ENCODE measurements around the gene POLK. TPM values are rescaled to one million over a fixed set of nuclear protein-coding genes. Genes with fewer than 3 reads are reported as not detected.

POLK gene
- total and polyA plus RNA-seq, 2 of the 13 experiments (the other 11 are each of a cell fraction or from before 2014, with no cell fraction given) = 8.6 to 11.7 TPM

DNA sequence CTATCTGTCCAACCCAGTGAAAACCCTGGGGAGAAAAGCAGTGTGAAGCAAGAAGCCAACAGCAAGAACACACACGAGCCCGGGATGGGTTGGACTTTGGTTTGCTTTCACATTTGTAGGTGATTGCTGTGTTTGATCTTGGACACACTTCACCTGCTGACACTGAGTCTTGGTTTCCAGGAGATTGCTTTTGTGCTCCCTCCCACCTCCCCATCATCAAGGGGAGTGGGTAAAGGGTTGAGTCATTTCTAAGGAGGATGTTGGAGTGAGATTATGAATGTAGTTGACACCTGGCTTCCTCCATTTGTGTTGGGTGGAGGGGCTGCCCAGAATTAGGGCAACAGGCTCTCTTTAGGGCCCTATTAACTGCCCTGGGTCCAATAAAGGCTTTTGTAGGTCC, 137.0 kb downstream of the POLK start (continued):
- TF ChIP-seq, protein P1, sequence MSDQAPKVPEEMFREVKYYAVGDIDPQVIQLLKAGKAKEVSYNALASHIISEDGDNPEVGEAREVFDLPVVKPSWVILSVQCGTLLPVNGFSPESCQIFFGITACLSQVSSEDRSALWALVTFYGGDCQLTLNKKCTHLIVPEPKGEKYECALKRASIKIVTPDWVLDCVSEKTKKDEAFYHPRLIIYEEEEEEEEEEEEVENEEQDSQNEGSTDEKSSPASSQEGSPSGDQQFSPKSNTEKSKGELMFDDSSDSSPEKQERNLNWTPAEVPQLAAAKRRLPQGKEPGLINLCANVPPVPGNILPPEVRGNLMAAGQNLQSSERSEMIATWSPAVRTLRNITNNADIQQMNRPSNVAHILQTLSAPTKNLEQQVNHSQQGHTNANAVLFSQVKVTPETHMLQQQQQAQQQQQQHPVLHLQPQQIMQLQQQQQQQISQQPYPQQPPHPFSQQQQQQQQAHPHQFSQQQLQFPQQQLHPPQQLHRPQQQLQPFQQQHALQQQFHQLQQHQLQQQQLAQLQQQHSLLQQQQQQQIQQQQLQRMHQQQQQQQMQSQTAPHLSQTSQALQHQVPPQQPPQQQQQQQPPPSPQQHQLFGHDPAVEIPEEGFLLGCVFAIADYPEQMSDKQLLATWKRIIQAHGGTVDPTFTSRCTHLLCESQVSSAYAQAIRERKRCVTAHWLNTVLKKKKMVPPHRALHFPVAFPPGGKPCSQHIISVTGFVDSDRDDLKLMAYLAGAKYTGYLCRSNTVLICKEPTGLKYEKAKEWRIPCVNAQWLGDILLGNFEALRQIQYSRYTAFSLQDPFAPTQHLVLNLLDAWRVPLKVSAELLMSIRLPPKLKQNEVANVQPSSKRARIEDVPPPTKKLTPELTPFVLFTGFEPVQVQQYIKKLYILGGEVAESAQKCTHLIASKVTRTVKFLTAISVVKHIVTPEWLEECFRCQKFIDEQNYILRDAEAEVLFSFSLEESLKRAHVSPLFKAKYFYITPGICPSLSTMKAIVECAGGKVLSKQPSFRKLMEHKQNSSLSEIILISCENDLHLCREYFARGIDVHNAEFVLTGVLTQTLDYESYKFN (CRISPR knock-in tag; conservative IDR thresholded peaks at IDR 0.05) = 0 out of 2 replicates have a peak, but pooled peaks have one; percentile 20
- TF ChIP-seq, protein P2, sequence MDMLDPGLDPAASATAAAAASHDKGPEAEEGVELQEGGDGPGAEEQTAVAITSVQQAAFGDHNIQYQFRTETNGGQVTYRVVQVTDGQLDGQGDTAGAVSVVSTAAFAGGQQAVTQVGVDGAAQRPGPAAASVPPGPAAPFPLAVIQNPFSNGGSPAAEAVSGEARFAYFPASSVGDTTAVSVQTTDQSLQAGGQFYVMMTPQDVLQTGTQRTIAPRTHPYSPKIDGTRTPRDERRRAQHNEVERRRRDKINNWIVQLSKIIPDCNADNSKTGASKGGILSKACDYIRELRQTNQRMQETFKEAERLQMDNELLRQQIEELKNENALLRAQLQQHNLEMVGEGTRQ (IDR thresholded peaks at IDR 0.05; ENCODE audit: low read depth, low read length) = no peak
- TF ChIP-seq, protein P2 (CRISPR knock-in tag; IDR thresholded peaks at IDR 0.05; ENCODE audit: borderline replicate concordance) = no peak
- no peak for TF ChIP-seq MIER2 (CRISPR knock-in tag; IDR thresholded peaks at IDR 0.05)
- TF ChIP-seq, protein P3, sequence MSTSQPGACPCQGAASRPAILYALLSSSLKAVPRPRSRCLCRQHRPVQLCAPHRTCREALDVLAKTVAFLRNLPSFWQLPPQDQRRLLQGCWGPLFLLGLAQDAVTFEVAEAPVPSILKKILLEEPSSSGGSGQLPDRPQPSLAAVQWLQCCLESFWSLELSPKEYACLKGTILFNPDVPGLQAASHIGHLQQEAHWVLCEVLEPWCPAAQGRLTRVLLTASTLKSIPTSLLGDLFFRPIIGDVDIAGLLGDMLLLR (CRISPR knock-in tag; IDR thresholded peaks at IDR 0.05) = no peak
- no peak for TF ChIP-seq SMARCE1 (IDR thresholded peaks at IDR 0.05; ENCODE audit: borderline replicate concordance)
- TF ChIP-seq ZNF709 (CRISPR knock-in tag; IDR thresholded peaks at IDR 0.05) = no peak
- TF ChIP-seq IRF2 (CRISPR knock-in tag; IDR thresholded peaks at IDR 0.05) = no peak
- no peak for TF ChIP-seq ZBTB3 (CRISPR knock-in tag; IDR thresholded peaks at IDR 0.05; ENCODE audit: borderline replicate concordance, low read depth)
- TF ChIP-seq ZNF841 (CRISPR knock-in tag; IDR thresholded peaks at IDR 0.05; ENCODE audit: borderline replicate concordance) = no peak
- TF ChIP-seq, protein P4, sequence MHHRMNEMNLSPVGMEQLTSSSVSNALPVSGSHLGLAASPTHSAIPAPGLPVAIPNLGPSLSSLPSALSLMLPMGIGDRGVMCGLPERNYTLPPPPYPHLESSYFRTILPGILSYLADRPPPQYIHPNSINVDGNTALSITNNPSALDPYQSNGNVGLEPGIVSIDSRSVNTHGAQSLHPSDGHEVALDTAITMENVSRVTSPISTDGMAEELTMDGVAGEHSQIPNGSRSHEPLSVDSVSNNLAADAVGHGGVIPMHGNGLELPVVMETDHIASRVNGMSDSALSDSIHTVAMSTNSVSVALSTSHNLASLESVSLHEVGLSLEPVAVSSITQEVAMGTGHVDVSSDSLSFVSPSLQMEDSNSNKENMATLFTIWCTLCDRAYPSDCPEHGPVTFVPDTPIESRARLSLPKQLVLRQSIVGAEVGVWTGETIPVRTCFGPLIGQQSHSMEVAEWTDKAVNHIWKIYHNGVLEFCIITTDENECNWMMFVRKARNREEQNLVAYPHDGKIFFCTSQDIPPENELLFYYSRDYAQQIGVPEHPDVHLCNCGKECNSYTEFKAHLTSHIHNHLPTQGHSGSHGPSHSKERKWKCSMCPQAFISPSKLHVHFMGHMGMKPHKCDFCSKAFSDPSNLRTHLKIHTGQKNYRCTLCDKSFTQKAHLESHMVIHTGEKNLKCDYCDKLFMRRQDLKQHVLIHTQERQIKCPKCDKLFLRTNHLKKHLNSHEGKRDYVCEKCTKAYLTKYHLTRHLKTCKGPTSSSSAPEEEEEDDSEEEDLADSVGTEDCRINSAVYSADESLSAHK (CRISPR knock-in tag; IDR thresholded peaks at IDR 0.05; ENCODE audit: borderline replicate concordance) = no peak
- TF ChIP-seq ZNF564 (CRISPR knock-in tag; IDR thresholded peaks at IDR 0.05) = no peak
- TF ChIP-seq CEBPB (IDR thresholded peaks at IDR 0.05; ENCODE audit: borderline replicate concordance, low read depth, low read length) = peak; percentile 29
- TF ChIP-seq ZNF143 (CRISPR knock-in tag; IDR thresholded peaks at IDR 0.05) = no peak
- TF ChIP-seq CREB1 (IDR thresholded peaks at IDR 0.05) = no peak
- TF ChIP-seq CREB1 (CRISPR knock-in tag; IDR thresholded peaks at IDR 0.05) = no peak
- TF ChIP-seq, protein P5, sequence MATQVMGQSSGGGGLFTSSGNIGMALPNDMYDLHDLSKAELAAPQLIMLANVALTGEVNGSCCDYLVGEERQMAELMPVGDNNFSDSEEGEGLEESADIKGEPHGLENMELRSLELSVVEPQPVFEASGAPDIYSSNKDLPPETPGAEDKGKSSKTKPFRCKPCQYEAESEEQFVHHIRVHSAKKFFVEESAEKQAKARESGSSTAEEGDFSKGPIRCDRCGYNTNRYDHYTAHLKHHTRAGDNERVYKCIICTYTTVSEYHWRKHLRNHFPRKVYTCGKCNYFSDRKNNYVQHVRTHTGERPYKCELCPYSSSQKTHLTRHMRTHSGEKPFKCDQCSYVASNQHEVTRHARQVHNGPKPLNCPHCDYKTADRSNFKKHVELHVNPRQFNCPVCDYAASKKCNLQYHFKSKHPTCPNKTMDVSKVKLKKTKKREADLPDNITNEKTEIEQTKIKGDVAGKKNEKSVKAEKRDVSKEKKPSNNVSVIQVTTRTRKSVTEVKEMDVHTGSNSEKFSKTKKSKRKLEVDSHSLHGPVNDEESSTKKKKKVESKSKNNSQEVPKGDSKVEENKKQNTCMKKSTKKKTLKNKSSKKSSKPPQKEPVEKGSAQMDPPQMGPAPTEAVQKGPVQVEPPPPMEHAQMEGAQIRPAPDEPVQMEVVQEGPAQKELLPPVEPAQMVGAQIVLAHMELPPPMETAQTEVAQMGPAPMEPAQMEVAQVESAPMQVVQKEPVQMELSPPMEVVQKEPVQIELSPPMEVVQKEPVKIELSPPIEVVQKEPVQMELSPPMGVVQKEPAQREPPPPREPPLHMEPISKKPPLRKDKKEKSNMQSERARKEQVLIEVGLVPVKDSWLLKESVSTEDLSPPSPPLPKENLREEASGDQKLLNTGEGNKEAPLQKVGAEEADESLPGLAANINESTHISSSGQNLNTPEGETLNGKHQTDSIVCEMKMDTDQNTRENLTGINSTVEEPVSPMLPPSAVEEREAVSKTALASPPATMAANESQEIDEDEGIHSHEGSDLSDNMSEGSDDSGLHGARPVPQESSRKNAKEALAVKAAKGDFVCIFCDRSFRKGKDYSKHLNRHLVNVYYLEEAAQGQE (IDR thresholded peaks at IDR 0.05; ENCODE audit: borderline replicate concordance in 1 of 2, low read depth in 1 of 2, low read length in 2 of 2) = no peak
- TF ChIP-seq RFX1 (IDR thresholded peaks at IDR 0.05) = no peak
- no peak for TF ChIP-seq ZNF350 (CRISPR knock-in tag; IDR thresholded peaks at IDR 0.05; ENCODE audit: borderline replicate concordance, low read depth)
